Measurements from ENCODE around the gene GATA5.

GATA5 gene

DNA sequence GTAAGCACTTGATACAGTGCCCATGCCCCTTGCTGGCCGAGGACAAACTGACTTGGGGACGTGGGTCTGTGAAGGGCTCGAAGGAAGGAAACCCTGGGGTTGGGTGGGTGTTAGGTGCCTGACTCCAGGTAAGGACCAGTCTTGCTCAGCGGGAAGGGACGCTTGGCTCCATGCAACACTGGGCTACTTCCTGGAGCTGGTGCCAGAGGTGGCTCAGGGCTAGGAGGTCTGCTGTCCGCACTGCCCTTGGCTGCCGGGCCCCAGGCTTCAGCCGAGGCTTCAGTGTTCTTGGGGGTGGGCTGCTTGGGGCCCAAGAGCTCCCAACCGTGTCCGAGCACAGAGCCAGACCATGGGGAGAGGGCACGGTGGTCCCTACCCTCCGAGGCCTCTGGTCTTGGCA is 5.3 kb downstream of the GATA5 start:
- DNase-seq = no peak

DNA sequence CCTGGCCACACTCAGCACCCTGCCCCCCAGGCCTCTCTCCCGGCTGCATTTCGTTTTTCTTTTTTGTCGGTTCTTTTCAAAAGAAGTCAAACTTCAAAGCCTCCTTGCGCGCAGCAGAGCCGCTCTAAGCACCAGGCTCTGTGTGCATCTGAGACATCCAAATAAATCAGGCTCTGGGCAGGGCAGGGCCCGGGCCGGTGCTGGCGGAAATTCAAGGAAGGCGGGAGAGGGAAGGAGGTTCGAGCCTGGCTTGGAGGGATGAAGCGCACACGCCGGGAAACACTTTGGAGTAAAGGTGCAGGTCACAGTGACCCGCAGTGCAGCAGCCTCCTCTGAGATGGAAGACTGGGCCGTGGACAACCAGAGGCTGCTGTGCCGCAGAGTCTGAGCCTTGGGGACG is 5.8 kb downstream of the GATA5 start:
- DNase-seq = no peak

DNA sequence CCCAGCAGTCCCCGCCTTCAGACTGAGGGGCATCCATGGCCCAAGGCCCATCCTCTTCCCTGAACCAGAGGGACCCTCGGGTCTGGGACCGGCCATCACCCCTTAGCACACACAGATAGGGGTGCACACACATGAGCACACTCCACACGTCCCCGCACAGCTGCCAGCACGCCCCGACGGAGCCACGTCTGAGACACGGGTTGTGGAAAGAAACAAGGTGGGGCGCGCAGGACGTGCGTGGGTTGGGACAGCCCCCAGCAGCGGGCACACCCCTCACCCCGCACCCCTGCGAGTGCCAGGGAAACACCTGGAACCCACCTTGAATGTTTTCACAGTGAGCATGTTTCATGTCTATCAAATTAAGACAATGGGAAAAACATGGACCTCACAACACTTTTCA is 6.4 kb downstream of the GATA5 start:
- DNase-seq = no peak

DNA sequence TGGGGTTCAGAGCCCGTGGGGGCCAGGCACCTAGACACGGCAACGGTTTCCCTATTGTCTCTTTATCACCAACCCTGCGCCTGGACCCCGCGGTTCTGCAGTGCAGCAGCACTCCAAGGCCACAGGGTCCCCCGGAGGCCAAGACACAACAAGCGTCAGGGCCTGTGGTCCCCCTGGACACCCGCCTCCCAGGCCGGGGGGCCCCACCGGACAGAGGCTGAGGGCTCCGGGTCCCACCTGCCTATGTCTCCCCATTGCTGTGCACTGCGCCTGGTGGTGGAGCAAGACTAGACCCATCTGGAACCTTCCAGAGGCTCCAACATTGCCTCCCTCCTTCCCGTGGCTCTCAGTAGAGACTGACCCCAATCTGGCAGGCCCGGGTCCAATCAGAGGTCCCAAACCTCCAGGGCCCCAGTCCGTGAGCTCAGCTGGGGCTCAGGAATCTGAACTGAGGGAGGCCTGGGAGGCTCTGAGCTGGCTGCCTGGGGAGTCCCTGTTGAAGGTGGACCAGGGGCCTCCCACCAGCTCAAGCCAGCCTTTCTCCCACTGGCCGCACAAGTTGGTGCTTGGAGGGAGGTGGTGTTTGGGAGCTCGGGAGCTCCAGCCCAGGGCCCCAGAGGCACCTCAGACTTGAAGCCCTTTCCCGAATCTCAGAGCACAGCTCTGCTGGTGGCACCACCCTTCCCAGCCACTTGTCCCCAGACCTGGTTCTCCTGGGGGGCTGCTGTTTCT is 8.8 kb downstream of the GATA5 start:
- DNase-seq = no peak

DNA sequence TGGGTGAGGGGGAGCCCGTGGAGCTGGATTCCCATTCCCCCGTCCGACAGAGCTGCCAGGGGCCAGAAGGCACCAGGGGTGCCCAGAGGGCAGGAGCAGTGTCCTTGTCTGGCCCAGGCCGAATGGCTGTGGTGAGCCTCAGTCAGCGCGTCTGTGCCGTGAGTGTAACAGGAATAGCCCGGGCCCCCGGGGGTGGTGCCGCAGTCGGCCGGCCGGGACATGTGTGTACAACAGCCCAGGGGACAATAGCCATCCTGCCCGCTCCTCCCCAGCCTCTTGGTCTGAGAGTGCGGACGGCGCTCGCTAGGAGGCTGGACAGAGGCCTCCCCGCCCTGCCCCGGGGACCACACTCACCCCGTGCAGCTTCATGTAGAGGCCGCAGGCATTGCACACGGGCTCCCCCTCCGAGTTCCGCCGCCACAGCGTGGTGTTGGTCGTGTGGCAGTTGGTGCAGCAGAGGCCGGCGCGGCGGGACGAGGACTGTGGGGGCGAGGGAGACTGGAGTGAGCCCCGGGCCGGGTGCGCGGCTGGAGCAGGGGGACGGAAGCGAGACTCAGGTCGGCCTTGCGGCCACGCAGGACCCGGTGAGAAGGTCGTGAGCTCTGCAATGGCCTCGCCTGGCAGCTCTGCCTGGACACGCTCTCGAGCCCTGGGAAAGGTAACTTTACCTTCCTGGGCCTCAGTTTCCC is 9.6 kb downstream of the GATA5 start:
- no peak for DNase-seq

DNA sequence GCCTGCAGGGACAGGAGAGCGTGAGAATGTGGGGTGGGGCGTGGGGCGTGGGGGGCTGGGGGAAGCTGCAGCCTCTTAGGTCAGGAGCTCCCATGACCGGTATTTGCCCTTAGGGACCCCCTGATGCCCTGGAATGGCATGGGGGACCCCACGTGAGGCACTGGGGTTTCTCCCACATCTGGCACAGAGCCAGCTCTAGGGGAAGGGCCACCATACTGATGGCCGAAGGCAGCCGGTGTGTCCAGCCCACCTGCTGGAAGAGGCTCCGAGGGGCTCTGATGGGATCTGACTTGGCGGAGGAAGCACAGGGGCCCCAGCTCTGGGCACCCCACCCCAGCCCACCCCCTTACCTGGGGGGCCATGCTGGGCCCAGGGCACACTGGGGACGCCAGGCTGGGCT is 10.8 kb downstream of the GATA5 start:
- no peak for DNase-seq

DNA sequence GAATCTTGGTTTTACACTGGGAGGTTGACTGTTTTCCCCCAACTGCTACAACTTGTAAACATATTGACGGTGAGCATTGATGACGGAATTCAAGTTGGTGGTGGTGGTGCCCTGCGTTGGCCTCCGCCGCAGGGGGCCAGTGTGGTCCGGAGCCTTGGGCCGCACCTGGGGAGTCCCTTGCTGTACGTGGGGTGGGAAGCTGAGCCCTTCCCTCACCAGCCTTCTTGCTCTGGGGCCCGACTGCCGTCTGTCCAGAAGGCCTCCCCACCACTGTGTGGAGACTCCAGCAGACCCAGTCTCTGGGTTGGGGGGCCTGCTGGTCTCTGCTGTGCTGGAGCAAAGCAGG is 11.4 kb downstream of the GATA5 start:
- DNase-seq = no peak

DNA sequence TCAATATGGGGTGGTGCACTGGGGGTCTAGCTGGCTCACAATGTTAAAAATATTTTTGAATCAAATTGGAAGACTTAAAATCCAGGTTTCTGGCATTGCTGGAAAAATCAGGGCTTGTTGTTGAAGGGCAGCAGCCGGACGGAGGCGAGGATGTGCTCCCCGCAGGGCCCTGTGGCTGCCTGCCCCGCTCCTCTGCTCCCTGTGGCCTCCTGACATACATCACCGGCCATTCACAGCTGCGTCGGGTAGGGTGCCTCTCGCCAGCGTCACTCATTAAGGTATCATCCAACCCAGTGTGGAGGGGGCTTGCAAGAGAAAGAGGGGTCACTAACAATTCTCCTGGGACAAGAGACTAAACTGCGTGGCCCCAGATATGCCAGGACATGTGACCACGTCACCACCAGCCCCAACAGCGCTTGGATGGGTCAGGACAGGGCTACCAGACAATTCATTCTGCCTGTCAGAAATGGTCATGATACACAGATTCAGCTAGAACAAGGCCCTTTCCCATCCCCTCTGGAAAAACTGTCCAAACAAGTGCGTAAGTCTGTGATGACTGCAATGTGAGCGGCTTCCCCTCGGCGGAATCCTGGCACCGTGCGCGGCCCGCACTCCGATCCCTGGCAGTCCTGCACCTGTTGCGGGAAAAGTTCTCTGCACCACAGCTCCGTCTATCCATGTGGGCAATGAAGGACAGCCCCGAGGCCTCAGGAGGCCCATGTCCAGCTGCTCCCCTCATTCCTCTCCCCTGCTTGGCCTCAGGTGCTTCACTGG is 12.0 kb downstream of the GATA5 start:
- DNase-seq = no peak

DNA sequence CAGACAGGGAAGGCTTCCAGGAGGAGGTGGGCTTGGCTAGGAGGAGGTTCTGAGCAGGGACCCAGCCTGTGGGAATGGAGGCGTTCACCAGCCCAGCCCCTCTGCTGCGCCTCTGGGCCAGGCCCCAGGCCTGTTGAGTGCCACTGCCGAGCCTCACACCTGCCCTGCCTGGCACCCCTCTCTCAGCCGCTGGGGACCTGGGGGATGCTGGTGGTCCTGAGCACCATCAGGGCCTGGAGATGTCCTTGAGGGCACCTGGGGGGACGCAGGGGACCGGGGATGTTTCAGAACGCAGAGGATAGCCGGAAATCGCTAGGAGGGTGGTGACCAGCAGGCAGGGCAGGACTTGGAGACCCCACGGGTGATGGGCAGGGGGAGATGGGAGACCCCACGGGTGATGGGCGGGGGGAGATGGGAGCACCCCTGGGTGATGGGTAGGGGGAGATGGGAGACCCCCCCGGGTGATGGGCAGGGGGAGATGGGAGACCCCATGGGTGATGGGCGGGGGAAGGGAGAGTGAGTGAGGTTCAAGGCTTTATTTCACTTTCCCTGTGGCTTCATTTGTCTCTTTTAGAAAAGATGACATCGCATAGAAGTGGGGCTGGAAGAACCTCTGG is 12.7 kb downstream of the GATA5 start:
- DNase-seq = no peak

DNA sequence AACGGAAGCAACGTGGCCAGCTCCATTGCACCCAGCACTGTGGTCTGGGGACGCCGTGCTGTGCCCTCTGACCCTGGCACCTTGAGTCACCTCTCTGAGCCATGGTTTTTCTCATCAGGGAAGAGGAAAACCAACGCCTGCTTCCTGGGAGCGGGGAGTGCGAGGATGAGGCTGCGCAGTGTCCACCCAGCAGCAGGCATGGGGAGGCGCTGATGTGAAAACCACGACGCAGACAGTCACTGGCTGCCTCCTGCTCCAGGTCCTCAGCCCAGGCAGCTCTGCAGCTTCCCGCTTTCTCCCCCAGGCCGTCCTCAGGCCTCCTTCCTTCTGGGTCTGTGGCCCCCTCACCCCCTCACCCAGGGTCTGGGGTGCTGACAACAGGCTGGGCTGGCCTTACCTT is 14.0 kb downstream of the GATA5 start:
- no peak for DNase-seq

DNA sequence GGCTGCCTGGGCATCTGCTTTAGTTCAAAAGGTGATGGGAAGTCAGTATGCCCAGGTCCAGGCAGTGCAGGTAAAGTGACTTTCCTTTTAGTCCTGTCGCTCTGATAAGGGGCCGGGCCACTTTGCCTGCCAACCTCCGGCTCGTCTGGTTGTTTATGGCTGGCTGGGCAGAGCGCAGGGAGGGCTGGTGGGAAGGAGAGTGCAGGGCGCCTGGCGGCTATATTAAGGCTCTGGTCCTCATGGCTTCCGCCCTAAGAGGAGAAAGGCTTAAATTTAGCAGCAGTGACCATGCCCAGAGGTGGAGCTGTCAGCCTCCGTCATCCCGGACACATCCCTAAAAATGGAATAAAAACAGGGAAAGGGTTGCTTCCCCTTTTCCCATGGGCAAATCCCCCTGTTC is 14.6 kb downstream of the GATA5 start:
- DNase-seq = no peak

DNA sequence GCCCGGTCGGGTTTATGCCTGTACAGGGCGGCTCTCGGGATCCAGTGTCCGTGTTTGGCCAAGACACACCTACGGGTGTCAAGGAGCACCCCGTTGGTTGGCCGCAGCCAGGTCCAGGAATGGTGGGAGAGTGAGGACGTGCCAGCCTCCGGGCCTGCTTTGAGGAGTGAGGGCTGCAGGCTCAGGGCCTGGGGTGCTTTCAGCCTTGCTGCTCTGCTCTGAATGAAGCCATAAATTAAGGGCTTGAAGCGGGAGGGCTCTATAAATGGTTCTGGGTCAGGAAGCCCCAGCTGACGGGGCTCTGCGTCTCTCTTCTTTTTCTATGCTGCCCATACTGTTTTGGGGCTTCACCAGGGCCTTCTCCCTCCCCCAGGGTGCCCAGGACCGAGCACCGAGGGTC is 15.1 kb downstream of the GATA5 start:
- no peak for DNase-seq

DNA sequence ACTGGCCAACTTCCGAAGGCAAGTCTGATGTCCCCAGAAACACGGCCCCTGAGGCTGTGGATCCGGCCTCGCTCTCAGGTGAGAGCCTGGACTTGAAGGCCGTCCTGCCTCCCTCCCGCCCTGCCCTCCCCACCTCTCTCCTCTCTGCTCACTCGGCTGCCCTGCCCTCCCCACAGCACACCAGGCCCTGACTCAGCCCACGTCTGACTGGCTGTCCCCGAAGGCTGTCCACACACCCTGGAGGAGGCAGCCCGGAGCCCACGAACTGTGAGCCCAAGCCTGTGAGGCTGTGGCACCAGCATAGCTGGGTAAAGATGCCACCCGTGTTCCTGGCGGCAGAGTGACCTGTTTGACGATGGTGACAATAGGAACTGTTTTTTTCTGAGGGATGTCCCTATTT is 16.3 kb downstream of the GATA5 start:
- no peak for DNase-seq

DNA sequence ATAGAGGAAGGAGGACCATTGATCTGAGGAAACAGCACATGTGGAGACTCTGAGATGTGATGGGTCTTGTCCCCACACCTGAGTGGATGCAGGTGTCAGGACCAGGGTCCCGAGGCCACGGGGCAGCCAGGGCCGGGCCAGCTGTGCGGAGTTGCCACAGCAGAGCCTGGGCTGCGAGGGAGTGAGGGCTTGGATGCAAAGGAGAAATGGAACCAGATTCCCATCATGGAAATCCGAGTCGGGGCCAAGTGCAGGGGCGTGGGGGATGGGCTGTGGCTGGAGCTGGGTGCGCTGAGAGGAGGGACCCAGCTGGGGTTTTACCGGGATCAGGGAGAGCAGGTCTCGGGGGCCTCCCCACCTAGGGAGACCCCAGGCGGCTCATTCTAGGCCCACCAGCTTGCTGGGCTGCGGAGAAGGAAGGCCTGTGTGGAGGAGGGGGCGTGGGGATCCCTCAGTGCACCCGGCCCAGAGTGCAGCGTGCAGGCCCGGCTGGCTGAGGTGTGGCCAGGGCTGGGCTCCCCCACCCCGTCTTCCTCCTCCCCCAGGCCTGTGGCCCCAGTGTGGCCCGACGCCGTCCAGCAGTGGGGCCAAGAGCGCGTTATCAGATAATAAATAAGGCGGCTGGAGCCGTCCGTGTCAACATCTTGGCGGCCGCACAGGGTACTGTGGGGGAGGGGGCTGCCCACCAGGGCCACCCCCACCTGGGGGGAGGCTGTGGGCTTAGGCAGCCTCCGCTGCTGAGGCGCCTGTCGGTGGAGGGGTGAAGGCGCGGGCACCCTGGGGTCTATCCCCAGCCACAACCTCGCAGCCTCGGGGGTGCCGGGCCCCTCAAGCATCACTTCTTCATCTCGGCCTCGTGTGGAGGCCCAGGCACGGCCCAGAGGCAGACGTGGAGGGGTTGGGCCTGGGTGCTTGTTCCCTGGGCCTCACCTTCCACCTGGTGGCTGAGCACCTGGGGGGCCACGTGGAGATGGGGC is 17.2 kb downstream of the GATA5 start:
- no peak for DNase-seq

DNA sequence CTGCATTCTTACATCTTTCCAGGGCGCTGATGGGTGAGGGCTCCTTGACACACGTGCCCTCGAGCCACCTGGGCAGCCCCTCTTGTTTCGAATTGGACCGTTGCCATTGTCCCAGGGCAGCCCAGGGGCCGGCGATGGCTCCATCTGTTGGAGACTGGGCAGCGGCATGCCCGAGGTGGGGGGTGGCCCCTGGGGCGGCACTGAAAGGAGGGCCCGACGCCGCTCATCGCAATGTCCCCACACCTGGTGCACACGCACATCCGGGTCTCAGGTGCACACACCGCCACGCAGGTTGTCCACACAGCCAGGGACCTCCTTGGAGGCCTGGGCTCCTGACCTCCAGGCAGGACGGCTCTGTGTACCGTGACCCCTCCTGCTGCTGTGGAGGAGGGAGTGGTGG is 18.0 kb downstream of the GATA5 start:
- no peak for DNase-seq

DNA sequence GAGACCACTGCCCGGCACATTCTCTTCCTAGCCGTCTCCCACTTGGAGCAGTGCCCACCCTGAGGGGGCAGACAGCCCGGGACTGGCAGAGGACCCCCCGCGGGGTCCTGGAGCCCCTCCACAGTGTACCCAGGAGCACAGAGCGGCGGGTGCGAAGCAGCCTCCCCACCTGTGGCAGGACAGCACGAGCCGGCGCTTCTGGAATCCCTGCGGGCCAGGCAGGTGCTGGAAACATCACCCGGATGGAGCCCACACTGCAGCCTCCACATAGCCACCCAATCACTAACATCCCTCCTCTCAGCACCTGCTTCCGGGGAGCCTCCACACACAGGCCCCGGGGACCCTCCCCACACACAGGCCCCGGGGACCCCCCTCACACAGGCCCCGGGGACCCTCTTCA is 18.7 kb downstream of the GATA5 start:
- DNase-seq = no peak

DNA sequence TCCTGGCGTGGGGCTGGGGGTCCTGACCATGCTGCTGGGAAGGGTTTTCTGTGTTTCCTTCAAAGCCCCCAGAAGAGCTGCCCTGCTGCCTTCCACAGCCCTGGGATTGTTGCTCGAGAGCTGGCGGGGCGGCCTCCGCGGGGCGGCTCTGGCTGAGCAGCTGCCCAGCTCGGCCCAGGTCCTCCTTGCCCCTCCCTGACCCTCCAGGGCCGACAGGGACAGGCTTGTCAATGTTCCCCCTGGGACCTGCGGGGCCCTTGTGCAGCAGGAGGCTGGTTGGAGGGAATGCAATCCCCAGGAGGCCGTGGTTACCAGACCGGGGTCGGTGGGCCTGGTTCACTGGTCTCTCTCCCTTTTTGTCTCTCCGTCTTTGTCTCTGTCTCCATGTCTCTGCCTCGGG is 19.9 kb downstream of the GATA5 start:
- DNase-seq = no peak

DNA sequence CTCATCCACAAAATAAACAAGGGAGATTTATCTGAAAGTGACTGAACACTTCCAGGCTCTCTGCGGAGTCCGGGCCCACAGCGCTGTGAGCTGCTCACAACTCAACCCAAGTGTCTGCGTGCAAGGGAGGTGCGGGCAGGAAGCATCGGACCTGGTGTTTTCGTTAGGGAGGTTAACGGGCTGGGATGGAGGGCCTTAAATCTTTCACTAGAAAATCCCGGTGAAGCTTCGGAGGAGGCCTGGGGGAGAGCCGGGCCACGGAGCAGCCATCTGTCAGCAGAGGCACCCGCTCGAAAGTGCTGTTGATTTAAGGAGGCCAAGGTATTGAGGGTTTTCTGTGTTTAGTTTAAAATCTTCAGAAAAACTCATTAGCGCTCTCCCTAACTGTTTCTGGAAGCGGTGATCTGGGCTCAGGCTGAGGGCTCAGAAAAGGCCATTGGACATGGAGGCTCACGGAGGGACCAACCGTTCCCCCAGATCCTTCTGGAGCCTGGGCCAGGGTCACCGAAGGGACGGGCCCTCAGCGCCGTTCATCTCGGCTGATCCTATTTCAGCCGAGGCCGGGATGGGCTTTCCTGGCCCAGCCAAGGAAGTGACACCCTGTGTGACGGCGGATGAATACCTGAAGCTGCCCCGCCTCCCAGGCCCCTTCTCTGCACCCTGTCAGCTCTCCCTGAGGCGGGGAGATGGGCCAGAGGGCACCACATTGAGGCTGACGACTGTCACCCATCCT is 20.7 kb downstream of the GATA5 start:
- no peak for DNase-seq

DNA sequence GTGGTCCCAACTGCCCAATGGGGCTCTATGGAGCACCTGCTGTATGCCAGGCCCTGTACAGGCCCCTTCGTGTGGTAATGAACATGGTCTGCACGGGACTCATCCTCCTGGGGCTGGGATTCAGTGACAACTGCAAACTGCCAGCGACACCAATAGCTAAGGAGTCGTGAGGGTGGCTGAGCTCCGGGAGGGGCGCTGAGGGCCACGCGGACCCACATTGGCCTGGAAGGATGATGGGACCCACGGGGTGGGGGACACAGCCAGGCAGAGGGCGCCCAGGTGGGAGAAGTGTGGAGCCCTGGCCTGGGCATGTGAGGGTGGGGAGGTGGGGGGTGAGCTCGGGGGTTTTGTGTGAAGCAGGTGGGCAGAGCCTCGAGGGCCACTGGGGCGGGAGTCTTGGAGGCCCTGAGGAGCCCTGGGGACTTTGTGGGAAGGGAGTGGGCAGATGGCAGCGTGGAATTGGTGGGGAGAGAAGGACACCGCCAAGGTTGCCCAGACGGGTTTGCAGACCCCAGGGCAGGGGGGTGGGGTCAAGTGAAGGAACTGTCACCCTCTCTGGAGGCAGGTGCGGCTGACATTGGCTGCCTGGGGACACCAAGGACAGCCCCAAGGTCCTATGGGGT is 22.5 kb downstream of the GATA5 start:
- DNase-seq = no peak

DNA sequence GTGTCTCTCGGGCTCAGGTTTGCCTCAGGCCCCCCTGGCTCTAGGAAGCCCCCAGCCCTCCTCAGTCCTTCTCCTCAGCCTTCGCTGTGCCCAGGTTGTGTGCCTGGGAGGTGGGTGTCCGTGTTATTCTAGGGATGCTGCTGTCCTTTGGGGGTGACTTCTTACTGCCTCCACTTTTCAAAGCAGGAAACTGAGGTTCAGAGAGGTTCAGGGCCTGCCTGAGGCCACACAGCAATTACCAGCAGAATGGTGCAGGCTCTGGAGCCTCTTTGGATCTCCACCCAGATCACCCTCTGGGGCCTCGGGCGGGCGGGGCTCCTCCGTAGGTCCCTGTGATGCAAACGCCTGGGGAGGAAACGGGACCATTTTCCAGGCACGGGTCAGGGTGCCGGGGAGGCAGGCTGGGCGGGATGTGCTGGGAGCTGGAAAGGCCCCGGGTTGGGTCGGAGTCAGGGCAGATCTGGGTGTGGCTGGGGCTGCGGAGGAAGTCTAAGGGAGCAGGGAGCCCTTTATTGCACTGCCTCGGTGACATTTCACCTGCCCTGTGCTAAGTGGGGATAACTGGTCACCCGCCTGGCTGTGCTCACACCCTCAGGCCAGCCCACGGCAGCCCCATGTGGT is 23.2 kb downstream of the GATA5 start:
- no peak for DNase-seq

DNA sequence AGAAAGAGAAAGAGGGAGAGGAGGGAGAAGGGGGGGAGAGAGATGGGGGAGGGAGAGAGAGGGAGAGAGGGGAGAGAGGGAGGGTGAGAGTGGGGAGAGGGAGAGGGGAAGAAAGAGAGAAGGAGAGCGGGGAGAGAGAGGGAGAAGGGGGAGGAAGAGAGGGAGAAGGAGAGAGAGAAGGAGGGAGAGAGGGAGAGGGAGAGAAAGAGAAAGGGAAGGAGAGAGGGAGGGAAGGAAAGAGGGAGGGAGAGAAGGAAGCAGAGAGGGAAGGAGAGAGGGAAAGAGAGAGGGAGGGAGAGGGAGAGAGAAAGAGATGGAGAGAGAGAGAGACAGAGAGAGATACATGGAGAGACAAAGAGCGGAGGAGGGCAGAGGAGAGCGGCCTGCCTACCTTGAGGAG is 23.8 kb downstream of the GATA5 start:
- no peak for DNase-seq

Data from activated T-cell treated with anti-CD3 and anti-CD28 coated beads, Interleukin-2, amount 50 U/mL, for 48 hours (primary cell).